ENCODE data around the gene AIRE. TPM values are rescaled to one million over a fixed set of nuclear protein-coding genes. Genes with fewer than 3 reads are reported as not detected.

Gene AIRE
- total RNA-seq, 1 experiment from 2014 or later: not detected

DNA sequence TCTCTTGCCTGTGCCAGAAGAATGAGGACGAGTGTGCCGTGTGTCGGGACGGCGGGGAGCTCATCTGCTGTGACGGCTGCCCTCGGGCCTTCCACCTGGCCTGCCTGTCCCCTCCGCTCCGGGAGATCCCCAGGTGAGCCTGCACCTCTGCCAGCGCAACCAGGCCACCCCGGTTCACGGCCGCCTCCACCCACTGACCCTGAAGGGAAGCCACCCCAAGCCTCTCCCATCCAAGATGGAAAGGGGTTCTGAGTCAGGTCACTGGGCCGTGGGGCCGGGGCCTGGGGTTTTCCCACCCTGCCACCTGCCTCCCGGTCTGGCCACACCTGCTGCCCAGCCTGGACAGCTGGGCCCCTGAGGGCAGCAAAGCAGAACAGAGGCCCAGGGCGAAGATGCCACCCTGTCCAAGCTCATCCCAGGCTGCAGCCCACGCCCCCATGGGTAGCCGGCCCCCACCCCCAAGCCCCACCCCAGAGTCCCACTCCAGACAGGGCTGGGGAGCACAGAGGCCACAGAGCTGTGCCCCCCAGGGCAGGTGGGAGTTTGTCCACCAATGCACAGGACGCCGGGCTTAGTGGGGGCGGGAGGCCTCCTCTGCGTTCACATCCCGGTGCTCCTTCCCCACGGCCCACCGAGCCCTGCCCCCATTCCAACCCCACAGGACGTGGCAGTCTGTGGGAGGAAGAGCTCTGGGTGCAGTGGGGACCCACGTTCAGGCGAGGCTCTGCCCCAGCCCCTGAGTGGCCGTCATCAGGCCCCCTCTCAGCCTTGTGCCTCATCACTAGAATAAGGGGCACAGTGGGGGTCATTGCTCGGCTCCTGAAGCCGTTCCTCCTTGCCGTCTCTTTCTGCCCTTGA lies 5.6 kb downstream of the AIRE start:
- no peaks in the 10 kb centered on the region for H3K4me1 ChIP-seq
- H3K36me3 Mint-ChIP-seq (ENCODE audit: insufficient read depth, unreplicated experiment): no peaks in the 10 kb centered on the region
- H3K27ac Mint-ChIP-seq (ENCODE audit: unreplicated experiment): no peak overlapping the region
- TF ChIP-seq, protein P1, sequence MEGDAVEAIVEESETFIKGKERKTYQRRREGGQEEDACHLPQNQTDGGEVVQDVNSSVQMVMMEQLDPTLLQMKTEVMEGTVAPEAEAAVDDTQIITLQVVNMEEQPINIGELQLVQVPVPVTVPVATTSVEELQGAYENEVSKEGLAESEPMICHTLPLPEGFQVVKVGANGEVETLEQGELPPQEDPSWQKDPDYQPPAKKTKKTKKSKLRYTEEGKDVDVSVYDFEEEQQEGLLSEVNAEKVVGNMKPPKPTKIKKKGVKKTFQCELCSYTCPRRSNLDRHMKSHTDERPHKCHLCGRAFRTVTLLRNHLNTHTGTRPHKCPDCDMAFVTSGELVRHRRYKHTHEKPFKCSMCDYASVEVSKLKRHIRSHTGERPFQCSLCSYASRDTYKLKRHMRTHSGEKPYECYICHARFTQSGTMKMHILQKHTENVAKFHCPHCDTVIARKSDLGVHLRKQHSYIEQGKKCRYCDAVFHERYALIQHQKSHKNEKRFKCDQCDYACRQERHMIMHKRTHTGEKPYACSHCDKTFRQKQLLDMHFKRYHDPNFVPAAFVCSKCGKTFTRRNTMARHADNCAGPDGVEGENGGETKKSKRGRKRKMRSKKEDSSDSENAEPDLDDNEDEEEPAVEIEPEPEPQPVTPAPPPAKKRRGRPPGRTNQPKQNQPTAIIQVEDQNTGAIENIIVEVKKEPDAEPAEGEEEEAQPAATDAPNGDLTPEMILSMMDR (IDR thresholded peaks at IDR 0.05; ENCODE audit: insufficient read depth in 1 of 2, low read depth in 1 of 2, low read length in 1 of 2, severe bottlenecking in 1 of 2, unreplicated experiment in 1 of 2): no peak
- H3K27me3 Mint-ChIP-seq (ENCODE audit: insufficient read depth, unreplicated experiment): no peaks in the 10 kb centered on the region
- POLR2A ChIA-PET: no interaction called here
- BruUV-seq (replicated peaks): no TSS peak
- no peaks in the 10 kb centered on the region for H3K9me3 ChIP-seq
- CTCF ChIA-PET: no interaction called here
- H3K9me3 Mint-ChIP-seq (ENCODE audit: unreplicated experiment): no peaks in the 10 kb centered on the region
- no peak overlapping the region for H3K4me3 Mint-ChIP-seq (ENCODE audit: unreplicated experiment)
- H3K4me1 Mint-ChIP-seq (ENCODE audit: low read depth, unreplicated experiment): no peaks in the 10 kb centered on the region
- no peaks in the 10 kb centered on the region for H3K36me3 ChIP-seq (ENCODE audit: control insufficient read depth, insufficient read depth, low read length)
- H3K4me3 ChIP-seq (ENCODE audit: low read depth, low read length): no peak overlapping the region
- no peak for DNase-seq
- intact Hi-C loops (cut with micrococcal nuclease; ENCODE audit: unreplicated experiment): no loop called here
- H3K27me3 ChIP-seq (replicated peaks; ENCODE audit: control insufficient read depth, insufficient read depth, low read length): no peaks in the 10 kb centered on the region

DNA sequence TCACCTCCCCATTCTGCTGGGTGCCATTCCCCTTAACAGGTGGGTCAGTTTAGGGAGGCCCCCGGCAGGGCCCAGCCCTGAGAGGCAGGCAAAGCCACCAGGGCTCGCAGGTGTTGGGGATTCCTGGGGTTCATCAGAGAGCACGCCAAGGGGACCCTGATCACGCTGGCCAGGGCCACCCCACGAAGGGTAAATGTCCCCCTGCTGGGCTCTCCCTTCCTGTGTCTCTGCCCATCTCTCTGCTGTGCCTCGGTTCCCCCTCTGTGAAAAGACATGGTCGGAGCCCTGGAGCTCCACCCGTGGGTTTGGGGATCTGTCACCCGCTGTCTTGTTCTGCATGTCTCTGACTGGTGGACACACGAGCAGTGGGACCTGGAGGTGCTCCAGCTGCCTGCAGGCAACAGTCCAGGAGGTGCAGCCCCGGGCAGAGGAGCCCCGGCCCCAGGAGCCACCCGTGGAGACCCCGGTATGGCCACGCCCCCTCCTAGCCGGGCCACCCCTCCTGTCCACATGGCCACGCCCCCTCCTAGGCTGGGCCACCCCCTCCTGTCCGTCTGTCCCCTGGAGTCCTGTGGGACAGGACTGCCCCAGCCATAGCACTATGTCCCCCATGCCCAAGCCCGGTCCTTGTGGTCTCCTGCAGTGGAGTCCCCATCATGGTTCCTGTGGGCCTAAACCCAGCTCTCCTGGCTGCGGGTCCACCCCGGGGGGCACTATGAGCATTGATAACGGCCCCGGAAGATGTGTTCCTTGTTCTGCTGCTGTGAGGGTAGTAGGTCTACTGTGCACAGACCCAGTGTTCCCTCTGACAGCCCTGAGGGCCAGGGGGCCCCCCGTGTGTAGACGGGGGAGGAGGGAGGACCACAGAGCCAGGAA lies 6.5 kb downstream of the AIRE start:
- CTCF ChIA-PET: no interaction called here
- intact Hi-C loops (cut with micrococcal nuclease; ENCODE audit: unreplicated experiment): no loop called here
- no peaks in the 10 kb centered on the region for H3K4me1 ChIP-seq

DNA sequence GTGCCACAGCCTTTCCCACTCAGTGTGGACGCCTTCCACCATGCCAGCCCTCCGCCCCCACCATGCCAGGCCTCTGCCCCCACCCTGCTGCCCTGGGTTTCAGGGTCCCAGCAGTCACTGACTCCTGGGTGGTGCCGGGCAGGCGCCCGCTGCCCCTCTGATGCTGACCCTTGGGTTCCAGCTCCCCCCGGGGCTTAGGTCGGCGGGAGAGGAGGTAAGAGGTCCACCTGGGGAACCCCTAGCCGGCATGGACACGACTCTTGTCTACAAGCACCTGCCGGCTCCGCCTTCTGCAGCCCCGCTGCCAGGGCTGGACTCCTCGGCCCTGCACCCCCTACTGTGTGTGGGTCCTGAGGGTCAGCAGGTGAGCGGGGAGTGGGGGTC lies 7.1 kb downstream of the AIRE start:
- H3K27ac Mint-ChIP-seq (ENCODE audit: unreplicated experiment): no peak overlapping the region
- Histone ChIP-seq H3K27me3 (replicated peaks; ENCODE audit: control insufficient read depth, insufficient read depth, low read length) (no peaks in the 10 kb centered on the region), H3K4me1 (no peaks in the 10 kb centered on the region), H3K4me3 (ENCODE audit: low read depth, low read length) (no peak overlapping the region), H3K9me3 (no peaks in the 10 kb centered on the region), H3K36me3 (ENCODE audit: control insufficient read depth, insufficient read depth, low read length) (no peaks in the 10 kb centered on the region)
- intact Hi-C loops (cut with micrococcal nuclease; ENCODE audit: unreplicated experiment): no loop called here
- H3K9me3 Mint-ChIP-seq (ENCODE audit: unreplicated experiment): no peaks in the 10 kb centered on the region
- TF ChIP-seq, protein P1 (IDR thresholded peaks at IDR 0.05; ENCODE audit: insufficient read depth in 1 of 2, low read depth in 1 of 2, low read length in 1 of 2, severe bottlenecking in 1 of 2, unreplicated experiment in 1 of 2): no peak
- H3K4me3 Mint-ChIP-seq (ENCODE audit: unreplicated experiment): no peak overlapping the region
- H3K4me1 Mint-ChIP-seq (ENCODE audit: low read depth, unreplicated experiment): no peaks in the 10 kb centered on the region
- DNase-seq: no peak
- BruUV-seq (replicated peaks): no TSS peak
- POLR2A ChIA-PET: no interaction called here
- no peaks in the 10 kb centered on the region for H3K27me3 Mint-ChIP-seq (ENCODE audit: insufficient read depth, unreplicated experiment)
- no peaks in the 10 kb centered on the region for H3K36me3 Mint-ChIP-seq (ENCODE audit: insufficient read depth, unreplicated experiment)
- CTCF ChIA-PET: no interaction called here

More for the DNA sequence above, 6.5 kb downstream of the AIRE start:
- no peaks in the 10 kb centered on the region for H3K4me1 Mint-ChIP-seq (ENCODE audit: low read depth, unreplicated experiment)
- H3K27ac Mint-ChIP-seq (ENCODE audit: unreplicated experiment): no peak overlapping the region
- TF ChIP-seq, protein P1 (IDR thresholded peaks at IDR 0.05; ENCODE audit: insufficient read depth in 1 of 2, low read depth in 1 of 2, low read length in 1 of 2, severe bottlenecking in 1 of 2, unreplicated experiment in 1 of 2): no peak
- no TSS peak for BruUV-seq (replicated peaks)
- Histone ChIP-seq H3K9me3 (no peaks in the 10 kb centered on the region), H3K4me3 (ENCODE audit: low read depth, low read length) (no peak overlapping the region), H3K36me3 (ENCODE audit: control insufficient read depth, insufficient read depth, low read length) (no peaks in the 10 kb centered on the region), H3K27me3 (replicated peaks; ENCODE audit: control insufficient read depth, insufficient read depth, low read length) (no peaks in the 10 kb centered on the region)
- no peaks in the 10 kb centered on the region for H3K27me3 Mint-ChIP-seq (ENCODE audit: insufficient read depth, unreplicated experiment)
- no peak overlapping the region for H3K4me3 Mint-ChIP-seq (ENCODE audit: unreplicated experiment)
- POLR2A ChIA-PET: no interaction called here
- no peak for DNase-seq
- no peaks in the 10 kb centered on the region for H3K36me3 Mint-ChIP-seq (ENCODE audit: insufficient read depth, unreplicated experiment)
- no peaks in the 10 kb centered on the region for H3K9me3 Mint-ChIP-seq (ENCODE audit: unreplicated experiment)
